ENCODE data around the gene CDX1.

DNA sequence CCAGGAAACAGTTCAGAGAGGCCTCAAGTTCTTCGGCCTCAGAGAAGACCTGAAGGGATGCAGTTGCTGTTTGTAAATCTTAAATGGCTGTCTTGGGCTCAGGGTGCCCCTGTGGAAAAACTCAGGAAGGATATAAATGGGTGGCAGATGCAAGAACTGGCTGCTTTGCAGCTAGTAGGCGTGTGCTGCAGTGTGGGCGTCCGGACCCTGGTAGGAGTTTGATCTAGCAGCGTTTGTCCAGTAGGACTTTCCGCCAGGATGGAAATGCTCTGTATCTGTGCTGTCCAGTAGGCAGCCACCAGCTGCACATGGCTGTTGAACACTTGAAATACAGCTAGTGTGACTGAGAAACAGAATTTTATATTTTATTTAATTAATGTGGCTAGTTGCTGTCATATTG lies 7.7 kb downstream of the CDX1 start:
- no peak for TF ChIP-seq CHD2 (IDR thresholded peaks at IDR 0.05; ENCODE audit: low read length)
- TF ChIP-seq, protein P1, sequence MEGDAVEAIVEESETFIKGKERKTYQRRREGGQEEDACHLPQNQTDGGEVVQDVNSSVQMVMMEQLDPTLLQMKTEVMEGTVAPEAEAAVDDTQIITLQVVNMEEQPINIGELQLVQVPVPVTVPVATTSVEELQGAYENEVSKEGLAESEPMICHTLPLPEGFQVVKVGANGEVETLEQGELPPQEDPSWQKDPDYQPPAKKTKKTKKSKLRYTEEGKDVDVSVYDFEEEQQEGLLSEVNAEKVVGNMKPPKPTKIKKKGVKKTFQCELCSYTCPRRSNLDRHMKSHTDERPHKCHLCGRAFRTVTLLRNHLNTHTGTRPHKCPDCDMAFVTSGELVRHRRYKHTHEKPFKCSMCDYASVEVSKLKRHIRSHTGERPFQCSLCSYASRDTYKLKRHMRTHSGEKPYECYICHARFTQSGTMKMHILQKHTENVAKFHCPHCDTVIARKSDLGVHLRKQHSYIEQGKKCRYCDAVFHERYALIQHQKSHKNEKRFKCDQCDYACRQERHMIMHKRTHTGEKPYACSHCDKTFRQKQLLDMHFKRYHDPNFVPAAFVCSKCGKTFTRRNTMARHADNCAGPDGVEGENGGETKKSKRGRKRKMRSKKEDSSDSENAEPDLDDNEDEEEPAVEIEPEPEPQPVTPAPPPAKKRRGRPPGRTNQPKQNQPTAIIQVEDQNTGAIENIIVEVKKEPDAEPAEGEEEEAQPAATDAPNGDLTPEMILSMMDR (IDR thresholded peaks at IDR 0.05; ENCODE audit: control extremely low read depth in 1 of 3, insufficient read depth in 1 of 3, low read depth in 1 of 3, low read length in 3 of 3): no peak
- TF ChIP-seq POLR2A (IDR thresholded peaks at IDR 0.05; ENCODE audit: control extremely low read depth in 1 of 2, low read depth in 2 of 2, low read length in 2 of 2): no peak
- TF ChIP-seq USF2 (IDR thresholded peaks at IDR 0.05; ENCODE audit: low read length): no peak
- no peak for TF ChIP-seq CEBPB (IDR thresholded peaks at IDR 0.05; ENCODE audit: low read depth, low read length)
- TF ChIP-seq, protein P2, sequence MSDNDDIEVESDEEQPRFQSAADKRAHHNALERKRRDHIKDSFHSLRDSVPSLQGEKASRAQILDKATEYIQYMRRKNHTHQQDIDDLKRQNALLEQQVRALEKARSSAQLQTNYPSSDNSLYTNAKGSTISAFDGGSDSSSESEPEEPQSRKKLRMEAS (IDR thresholded peaks at IDR 0.05): no peak

Data from H1 (cell line).